DMS 273 (cell line): ENCODE results near the gene CMTR1.
"Not testable (repeated sequence)": the region's sequence is repeated elsewhere in the genome, so short reads cannot be mapped to it uniquely, and the experiment has no call there.

Experiments used
- DNase-seq: peaks from one replicate; lab custom pipeline; 2025; ENCODE audit not compliant: unreplicated experiment; lab: John Stamatoyannopoulos, UW

Gene CMTR1

DNA sequence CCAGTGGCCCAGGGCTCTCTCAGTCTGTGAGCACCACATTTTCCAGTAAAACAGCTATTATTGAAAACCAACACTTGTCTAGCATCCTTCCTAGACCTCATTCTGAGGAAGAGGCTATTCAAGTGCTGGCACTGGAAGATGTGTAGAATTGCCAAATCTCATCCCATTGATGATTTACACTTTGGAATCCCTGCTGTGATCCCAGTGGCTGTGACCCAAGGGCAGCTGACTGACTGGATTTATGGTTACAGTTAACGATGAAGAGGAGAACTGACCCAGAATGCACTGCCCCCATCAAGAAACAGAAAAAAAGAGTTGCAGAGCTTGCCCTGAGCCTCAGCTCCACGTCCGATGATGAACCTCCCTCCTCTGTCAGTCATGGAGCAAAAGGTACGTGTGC lies 2.4 kb downstream of the CMTR1 start:
- no peak for DNase-seq

DNA sequence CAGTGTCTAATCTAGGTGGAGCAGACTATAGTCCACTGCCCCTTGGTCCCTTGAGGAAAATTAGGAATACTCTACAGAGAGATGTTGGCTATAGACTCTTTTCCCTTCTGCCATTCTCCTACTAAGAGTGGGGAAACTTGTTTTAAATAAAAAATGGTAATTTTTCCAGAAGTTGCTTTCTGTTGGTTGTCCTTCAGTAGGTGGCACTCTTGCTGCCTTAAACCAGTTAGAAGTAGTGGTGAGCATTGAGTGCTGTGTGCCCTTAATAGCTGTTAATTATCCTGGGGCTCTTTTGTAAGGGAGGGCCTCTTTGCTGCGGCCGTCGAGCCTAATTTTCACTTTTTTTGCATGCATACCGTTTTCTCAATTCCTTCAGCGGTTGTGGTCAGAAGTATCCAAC lies 2.8 kb downstream of the CMTR1 start:
- no peak for DNase-seq

DNA sequence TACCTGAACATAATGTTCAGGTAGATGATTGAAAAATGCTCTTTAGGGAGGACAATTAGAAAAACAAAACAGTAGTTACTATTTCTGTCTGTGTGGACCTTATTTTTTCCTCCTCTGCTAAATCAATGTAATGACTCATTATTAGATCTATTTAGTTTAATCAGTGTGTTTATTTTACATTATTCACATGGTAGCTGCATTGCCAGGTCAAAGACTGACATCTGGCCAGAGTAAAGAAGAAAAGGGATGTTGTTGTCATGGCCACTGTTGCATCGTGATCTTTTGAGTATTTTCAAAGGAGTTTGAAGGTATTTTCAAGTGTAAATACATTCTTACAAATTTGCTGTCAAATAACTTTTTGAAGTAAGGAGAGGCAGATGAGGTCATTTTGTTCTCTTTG lies 5.9 kb downstream of the CMTR1 start:
- no peak for DNase-seq

DNA sequence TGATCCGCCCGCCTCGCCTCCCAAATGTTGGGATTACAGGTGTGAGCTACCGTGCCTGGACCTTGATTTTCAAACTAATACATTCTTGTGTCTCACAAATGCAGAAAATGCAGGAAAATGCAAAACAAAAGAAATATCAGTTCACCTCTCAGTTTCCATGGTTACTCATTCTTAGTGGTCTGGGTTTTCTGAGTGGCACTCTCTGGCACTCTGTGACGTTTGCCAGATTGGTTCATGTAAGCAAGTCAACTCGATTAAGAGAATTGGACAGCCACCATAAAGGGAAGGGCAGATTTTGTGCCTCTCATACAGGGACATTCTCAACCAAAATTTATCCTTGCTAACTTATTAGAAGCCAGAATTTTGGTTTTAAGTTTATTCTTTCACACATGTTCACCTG lies 8.6 kb downstream of the CMTR1 start:
- no peak for DNase-seq

DNA sequence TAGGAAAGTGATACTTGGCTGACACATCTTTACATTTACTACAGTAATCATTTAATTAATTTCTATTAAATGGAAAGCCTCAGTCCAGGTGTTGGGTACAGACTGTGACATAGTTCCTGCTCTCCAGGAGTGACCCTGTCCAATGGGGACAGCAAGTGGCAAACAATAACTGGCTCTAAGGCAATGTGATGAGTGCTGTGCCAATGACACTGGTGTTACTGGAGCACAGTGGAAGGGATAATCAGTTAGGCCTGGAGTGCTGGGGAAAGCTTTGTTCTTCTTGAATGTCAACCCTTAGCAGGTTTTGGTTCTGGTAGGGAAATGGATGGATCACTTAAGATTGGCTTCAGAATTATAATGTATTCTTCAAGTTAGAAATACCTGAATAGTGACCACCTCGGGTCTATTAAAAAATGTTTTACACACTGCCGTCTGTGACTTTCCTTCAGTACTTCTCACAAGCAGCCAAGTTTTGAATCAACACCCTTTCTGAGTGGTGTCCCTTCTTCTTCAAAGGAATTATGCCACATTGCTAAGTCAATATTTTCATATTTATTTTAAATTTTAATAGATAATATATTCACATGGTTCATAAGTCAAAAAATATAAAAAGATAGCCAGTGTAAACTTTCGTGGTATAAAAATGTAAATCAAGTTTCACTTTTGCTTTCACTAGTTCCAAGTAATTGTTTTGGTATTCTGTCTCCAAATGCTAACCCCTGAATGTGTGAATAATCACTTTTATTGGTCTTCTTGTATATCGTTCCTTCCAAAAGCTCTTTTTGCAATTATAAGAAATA lies 9.6 kb downstream of the CMTR1 start:
- DNase-seq, result no peak

DNA sequence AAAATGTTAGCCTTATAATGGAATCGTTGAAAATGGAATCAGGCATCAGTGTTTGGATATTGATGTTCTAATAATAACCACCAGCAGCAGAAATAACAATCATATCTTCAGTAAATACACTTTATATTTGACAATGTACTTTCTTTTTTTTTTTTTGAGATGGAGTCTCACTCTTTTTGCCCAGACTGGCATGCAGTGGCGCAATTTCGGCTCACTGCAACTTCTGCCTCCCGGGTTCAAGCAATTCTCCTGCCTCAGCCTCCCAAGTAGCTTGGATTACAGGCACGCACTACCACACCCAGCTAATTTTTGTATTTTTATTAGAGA lies 10.2 kb downstream of the CMTR1 start:
- not testable (repeated sequence) for DNase-seq

DNA sequence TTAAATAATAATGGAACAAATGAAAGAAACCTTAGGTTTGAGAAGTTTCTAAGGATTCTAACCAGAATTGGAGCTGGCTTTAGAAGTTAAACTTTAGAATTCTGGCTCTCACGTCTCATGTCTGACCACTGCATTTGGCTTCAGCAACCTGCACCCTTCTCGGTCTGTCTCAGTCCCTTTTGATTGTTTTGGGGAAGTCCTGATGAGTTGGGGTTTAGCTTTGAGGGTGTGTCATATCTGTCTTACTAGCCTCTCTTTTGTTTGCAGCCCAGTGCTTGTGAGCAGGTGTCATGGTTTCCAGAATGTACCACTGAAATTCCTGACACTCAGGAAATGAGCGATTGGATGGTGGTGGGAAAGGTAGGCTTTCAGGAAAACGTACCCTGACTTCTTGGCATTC lies 17.0 kb downstream of the CMTR1 start:
- DNase-seq, result no peak

DNA sequence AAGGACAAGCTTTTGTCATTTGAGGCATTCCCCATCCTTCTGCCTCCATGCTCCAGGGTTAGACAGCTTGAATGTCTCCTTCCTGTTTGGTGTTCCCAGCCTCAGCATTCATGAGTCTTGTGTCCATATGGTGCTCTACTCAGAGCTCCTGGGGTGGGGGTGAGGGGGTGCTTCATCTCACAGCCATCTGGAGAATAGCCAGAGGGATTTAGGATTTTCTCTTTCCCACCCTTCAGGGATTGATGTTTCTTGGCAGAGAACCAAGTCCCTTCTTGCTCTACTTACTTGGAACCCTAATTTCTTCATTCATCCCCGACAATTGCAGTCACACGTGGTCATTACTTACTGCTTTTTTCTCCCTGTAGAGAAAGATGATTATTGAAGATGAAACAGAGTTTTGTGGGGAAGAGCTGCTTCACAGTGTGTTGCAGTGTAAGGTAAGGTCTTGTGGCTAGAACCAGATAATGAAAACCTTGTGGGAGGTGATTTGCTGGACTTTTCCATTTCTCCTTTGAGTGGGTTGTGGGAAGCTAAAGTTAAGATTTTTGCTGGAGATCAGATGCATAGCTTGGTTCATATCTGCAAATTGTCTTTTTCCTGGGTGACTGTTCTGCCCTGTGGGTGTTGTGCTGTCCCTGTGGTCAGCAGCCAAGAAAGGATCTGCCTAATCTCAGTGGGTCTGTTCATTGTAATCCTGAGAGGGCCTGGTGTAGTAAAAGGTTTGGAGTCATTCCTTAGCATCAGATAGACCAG lies 18.6 kb downstream of the CMTR1 start:
- peak; percentile 94 for DNase-seq

DNA sequence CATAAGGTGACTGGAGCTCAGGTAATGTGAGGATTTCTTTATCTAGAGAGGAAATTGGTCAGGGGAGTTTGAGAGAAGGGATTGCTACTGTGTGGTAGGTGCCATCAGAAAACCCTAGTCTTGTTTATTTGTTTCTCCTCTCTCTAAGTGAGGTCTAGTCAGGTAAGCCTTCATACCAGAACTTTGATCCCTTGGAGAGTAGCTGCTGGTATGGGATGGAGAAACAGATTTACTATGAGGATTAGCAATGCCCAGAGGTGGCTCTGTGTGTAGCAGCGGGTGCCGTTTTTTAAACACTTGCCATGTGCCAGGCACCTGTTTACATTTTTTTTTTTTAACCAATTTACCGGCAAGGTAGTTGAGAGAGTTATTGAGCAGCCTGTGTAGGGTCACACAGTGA lies 19.5 kb downstream of the CMTR1 start:
- DNase-seq, result no peak

DNA sequence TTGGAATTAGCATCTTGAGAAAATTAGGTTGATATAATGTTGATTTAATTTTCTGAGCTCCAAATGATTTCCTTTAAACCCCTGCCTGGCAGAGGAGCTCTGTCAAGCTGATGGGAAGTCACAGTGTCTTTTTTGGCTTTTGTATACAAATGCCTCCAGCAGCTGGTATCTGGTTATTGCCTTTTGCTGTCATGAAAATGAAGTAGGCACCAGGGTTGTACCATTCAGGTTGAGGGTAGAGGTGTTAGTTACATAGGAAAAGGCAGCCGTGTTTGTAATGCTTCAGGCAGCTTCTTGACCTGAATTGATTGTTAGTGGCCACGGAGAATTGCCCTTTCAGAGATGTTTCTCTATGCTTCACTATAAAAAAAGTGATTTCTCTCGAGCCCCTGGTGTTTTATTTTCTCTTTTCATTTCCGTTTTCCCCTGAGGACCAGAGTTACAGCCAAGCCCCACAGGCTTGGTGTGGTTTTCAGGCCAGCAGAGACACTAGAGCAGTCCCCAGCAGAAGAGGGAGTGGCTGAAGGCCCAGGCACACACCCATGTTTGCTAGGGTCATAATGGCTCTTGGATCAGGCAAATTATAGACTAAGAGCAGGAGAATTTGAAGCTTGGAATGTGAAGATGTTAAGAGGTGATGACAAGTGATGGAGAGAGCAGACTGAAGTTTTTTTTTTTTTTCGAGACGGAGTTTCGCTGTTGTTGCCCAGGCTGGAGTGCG lies 21.6 kb downstream of the CMTR1 start:
- DNase-seq, result no peak

DNA sequence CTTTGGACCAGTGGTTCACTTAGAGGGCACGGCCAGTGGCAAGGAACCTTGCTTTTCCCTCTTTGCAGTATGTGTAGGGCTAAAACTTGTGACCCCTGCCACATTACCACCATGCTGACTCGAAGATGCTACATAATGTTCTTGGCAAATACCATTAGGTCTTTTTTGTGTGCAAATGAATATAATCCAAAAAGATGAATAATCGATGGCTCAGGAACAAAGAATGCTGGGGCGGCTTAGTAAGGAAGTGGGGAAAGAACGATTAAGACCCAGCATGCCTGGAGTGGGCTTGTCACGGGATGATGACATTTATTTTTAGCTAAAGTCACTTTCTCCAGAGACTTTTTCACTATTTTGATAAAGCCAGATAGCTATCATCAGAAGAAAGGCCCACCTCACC lies 23.1 kb downstream of the CMTR1 start:
- no peak for DNase-seq

DNA sequence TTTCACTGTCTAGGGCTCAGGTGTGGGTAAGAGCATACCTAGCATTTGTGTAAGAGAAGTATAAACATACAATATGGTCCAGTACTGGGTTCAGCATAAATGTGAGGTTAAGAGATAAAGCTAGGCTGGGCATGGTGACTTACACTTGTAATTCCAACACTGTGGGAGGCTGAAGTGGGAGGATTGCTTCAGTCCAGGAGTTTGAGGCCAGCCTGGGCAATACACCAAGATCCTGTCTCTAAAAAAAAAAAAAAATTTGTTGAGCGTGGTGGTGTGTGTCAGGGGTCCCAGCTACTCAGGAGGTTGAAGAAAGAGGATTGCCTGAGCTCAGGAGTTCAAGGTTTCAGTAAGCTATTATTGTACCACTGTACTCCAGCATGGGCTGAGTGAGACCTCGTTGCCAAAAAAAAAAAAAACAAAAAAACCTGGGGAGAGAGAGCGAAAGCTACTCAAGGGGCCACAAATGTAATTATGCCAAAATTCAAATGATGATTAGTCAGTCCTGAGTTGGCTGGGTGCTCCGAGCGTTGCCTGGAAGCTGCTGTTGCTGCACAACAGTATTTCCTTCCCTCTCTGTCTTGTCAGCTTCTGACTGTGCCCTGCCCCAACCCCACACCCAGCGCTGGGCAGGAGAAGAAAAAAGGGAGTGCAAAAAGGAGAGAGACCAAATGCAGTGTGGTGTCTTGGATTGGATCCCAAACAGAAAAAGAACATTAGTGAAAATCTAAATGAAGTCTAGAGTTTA lies 24.0 kb downstream of the CMTR1 start:
- no peak for DNase-seq

DNA sequence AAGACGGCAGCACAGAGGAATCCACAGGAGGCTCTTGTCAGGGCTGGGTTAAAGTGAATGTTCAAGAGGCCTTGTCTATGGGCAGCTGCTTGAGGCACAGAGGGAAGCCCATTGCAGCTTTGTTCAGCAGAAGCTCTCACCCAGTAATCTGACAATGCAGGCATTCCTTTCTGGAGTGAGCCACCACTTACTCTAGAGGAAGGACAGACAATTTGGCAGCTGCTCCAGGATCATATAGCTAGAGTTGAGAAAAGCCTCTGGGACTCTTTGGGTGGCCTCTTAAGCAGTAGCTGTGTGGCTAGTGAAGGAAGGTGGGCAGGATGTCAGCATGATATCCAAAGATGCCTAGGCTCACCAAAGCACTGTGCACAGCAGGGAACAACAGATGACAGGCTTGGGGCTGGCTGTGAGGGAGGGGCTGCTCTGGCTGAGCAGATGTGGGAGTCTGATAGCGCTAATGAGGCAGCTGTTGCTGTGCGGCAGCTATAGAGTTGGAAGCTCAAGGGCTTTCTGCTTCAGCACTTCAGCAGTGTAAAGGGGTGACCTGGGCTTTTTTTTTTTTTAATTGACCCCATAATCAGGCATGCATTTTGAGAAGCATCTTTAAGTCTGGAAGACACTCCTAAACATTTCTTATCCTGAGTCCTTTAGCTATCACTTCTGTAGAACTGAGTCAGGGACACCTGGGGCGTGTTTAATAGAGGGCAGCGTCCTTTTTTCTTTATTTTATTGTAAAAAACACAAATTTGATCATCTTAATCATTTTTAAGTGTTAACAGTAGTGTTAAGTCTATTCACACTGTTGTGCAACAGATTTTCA lies 27.2 kb downstream of the CMTR1 start:
- DNase-seq, result peak; percentile 95

DNA sequence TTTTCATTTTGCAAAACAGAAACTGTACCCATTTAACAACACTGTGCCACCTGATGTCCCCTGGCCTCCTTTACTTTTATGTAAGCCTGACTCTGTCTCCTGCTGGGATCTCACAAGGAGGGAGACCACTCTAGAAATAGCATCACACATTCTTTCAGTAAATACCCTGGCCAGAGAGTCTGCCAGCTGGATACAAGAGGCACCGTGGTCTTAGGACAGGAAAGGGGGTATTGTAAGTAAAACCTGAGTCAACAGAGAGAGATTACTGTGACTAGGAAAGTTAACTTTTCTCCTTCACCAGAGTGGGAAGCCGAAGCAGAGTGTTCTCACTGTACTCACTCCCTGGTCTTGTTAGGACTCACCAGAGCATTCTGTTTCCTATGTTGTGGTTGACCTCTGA lies 27.8 kb downstream of the CMTR1 start:
- no peak for DNase-seq

DNA sequence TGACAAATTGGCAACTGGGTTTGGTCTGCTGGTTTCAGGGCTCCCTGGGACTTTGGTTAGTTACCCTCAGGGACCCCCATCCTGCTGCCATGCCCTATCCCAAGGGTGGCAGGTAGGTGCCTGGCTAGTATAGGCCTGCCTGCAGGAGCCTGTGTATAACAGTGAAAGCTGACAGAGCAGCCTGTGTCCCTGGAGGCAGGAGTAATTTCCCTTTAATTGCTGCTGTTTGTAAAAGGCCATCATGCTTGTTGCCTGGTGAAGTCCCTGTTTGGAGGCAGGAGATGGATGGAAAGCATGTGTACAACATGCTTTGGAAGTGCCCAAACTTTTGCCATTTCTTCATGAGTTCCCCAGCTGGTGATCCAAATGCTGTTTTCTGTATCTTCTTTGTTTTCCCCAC lies 30.1 kb downstream of the CMTR1 start:
- DNase-seq, result peak; percentile 40

DNA sequence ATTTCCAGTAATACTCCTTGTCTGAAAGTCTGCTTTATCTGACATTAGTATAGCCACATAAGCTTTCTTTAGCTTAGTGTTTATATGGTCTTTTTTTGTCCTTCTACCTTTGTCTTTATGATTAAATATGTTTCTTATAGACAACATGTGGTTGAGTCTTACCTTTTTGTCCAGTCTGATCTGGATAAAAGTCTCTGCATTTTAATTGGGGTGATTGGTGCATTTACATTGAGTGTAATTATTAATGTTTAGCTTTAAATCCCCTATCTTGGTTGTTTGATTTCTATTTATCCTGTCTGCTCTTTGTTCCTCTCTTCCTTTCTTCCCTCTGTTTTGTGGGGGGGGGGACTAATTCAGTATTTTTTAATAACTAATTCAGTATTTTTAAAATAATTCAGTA lies 34.7 kb downstream of the CMTR1 start:
- no peak for DNase-seq

DNA sequence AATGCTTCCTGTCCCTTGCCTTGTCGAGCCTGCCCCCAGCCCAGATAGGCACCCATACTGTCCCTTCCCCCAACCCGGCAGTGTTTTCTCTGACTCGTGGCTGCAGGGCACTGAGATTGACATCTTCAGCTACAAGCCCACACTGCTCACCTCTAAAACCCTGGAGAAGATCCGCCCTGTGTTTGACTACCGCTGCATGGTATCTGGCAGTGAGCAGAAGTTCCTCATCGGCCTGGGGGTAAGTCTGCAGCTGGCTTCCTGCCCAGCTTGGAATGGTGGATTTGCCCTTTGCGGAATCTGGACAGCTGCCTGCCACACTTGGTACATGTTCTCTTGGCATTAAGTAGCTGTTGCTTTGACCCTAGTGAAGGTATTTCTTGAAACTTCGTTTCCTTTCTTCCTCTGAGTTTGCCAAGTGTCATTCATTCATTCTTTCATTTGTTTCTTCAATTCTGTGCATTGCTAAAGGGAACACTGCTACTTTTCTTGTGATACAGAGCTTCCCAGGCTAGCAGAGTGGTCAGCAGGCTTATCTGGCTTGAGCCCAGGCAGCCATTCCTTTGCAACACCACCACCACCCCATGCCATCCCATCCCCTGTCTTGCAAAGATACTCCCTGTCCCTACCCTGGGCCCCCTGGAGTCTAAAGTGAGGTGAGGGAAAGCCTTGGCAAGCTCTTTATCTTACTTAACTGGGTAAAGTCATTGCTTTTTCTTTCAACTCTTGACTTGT lies 40.5 kb downstream of the CMTR1 start:
- peak; percentile 85 for DNase-seq

DNA sequence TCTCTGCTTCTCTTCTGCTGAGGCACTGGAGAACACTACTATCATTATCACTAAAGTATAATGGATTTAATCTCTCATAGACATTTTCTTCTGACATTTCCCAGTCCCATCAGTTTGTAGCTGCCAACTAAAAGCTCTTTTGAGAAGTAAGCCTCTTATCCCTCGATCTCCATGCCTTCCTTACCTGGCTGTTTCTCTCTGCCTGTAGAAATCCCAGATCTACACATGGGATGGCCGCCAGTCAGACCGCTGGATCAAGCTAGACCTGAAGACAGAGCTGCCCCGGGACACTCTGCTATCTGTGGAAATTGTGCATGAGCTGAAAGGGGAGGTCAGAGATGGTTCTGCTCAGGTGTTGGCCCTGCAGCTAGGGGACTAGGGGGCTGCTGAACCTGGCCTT lies 41.3 kb downstream of the CMTR1 start:
- no peak for DNase-seq

DNA sequence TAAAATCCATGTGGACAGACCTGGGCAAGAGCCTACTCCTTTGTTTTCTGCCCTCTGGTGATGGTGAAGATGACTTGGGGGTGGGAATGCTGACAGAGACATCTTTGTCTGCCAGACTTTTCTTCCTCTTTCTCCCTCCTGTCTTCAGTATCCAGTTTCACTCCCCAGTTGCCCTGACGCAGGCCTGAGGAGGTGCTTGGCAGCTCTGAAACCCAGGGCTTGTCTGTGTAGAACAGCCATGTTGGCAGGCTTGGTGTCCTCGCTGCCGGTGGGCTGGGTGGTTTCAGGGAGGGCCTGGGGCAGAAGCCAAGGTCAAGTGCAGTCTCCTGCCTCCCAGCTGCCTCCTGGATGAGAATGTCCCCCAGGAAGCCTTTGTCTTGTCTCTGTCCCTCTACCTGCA lies 44.2 kb downstream of the CMTR1 start:
- DNase-seq, result no peak
